Breast epithelium (tissue), 3 donors: ENCODE results near the gene DOCK10.

ENCODE experiments used
- CTCF ChIP-seq, 3 donors: fragments of 450-650 bp; IDR thresholded peaks; one replicate each; pipeline ENCODE4 v1.5.1; 2016 to 2017; ENCODE audit warnings: antibody characterized with exemption in 3 of 3, mild to moderate bottlenecking in 3 of 3, moderate library complexity in 3 of 3
- POLR2A ChIP-seq: fragments of 450-650 bp; IDR thresholded peaks from one replicate; pipeline ENCODE4 v1.6.1; 2016; ENCODE audit warnings: antibody characterized with exemption, mild to moderate bottlenecking, moderate library complexity
- POLR2AphosphoS5 ChIP-seq, 3 donors: sonication (generic); formaldehyde crosslinking; IDR thresholded peaks; one replicate each; pipeline ENCODE4 v1.6.1; 2017; ENCODE audit warnings: antibody characterized with exemption in 3 of 3

DNA sequence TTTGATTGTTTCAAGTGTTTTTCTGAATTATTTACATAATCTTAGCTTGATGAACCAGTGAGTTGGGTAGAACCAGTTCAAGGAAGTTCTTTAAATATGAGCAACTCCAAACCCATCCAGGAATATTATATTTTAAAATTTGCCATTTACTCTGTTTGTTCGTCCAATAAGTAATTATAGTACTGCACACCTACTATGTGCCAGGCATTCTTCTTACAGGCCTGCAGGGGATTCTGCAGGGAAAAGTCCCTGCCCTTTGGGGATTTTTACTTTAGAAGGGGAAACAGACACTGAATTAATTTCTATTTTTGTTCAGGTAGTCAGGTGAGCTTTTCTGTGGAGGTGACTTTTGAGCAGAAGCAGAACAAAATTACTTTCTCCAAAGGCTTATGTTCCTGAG is 146.9 kb downstream of the DOCK10 start:
- no peak for TF ChIP-seq CTCF (IDR thresholded peaks at IDR 0.05)
- no peak for TF ChIP-seq POLR2A
- no peak for TF ChIP-seq POLR2AphosphoS5 (IDR thresholded peaks at IDR 0.05)
